H9 (cell line): ENCODE measurements around the gene IMMP2L. TPM values are rescaled to one million over a fixed set of nuclear protein-coding genes. Genes with fewer than 3 reads are reported as not detected.

Experiments
- DNase-seq: peaks from one replicate; pipeline ENCODE4 v3.0.0-alpha.2; 2017
- H2AFZ ChIP-seq: one replicate; pipeline ENCODE4 v1.6.1; 2013; ENCODE audit warnings: mild to moderate bottlenecking, low read length, control low read depth, moderate library complexity
- H2AK5ac ChIP-seq: 2 replicates; pipeline ENCODE4 v1.6.1; 2013; ENCODE audit warnings: low read length, control low read depth, mixed read lengths; ENCODE audit not compliant: insufficient read length
- H2BK120ac ChIP-seq: one replicate; pipeline ENCODE4 v1.6.1; 2013; ENCODE audit warnings: low read depth, mild to moderate bottlenecking, low read length, control low read depth, inconsistent platforms; ENCODE audit not compliant: poor library complexity, severe bottlenecking
- H2BK12ac ChIP-seq: 2 replicates; pipeline ENCODE4 v1.6.1; 2013; ENCODE audit warnings: low read length, control low read depth, mixed read lengths, low read depth; ENCODE audit not compliant: insufficient read length
- H2BK15ac ChIP-seq: 2 replicates; pipeline ENCODE4 v1.6.1; 2013; ENCODE audit warnings: low read depth, low read length, control low read depth
- H2BK20ac ChIP-seq: one replicate; pipeline ENCODE4 v1.6.1; 2013; ENCODE audit warnings: low read depth, mild to moderate bottlenecking, low read length, control low read depth, inconsistent platforms; ENCODE audit not compliant: poor library complexity, severe bottlenecking
- H2BK5ac ChIP-seq: 2 replicates; pipeline ENCODE4 v1.6.1; 2013; ENCODE audit warnings: low read length, control low read depth, mixed read lengths; ENCODE audit not compliant: insufficient read length
- H3K14ac ChIP-seq: 2 replicates; pipeline ENCODE4 v1.6.1; 2013; ENCODE audit warnings: low read length, control low read depth; ENCODE audit not compliant: insufficient read depth
- H3K18ac ChIP-seq: 2 replicates; pipeline ENCODE4 v1.6.1; 2013; ENCODE audit warnings: low read depth, mild to moderate bottlenecking, mixed read lengths, low read length, control low read depth; ENCODE audit not compliant: insufficient read length
- H3K23ac ChIP-seq: 2 replicates; pipeline ENCODE4 v1.6.1; 2013; ENCODE audit warnings: low read length, control low read depth, mixed read lengths, low read depth; ENCODE audit not compliant: insufficient read length
- H3K23me2 ChIP-seq: 2 replicates; pipeline ENCODE4 v1.6.1; 2013; ENCODE audit warnings: low read depth, mild to moderate bottlenecking, mixed read lengths, low read length, control low read depth; ENCODE audit not compliant: insufficient read length, poor library complexity, severe bottlenecking
- H3K27ac ChIP-seq: 2 replicates; pipeline ENCODE4 v1.5.1; 2013; ENCODE audit warnings: low read length, control low read depth, mixed read lengths, low read depth; ENCODE audit not compliant: insufficient read length
- H3K27me3 ChIP-seq: 2 replicates; pipeline ENCODE4 v1.6.1; 2013; ENCODE audit warnings: low read length, control low read depth, inconsistent platforms; ENCODE audit not compliant: insufficient read depth
- H3K4ac ChIP-seq: 2 replicates; pipeline ENCODE4 v1.6.1; 2013; ENCODE audit warnings: low read depth, mild to moderate bottlenecking, control low read depth, inconsistent platforms, low read length, moderate library complexity
- H3K4me1 ChIP-seq: 2 replicates; pipeline ENCODE4 v1.6.1; 2013; ENCODE audit warnings: low read length, control low read depth, inconsistent platforms; ENCODE audit not compliant: insufficient read depth
- H3K4me2 ChIP-seq: 2 replicates; pipeline ENCODE4 v1.6.1; 2013; ENCODE audit warnings: low read length, control low read depth, mixed read lengths; ENCODE audit not compliant: insufficient read length, insufficient read depth
- H3K56ac ChIP-seq: 2 replicates; pipeline ENCODE4 v1.6.1; 2013; ENCODE audit warnings: low read depth, mild to moderate bottlenecking, mixed read lengths, low read length, control low read depth; ENCODE audit not compliant: insufficient read length
- H3K79me1 ChIP-seq: 2 replicates; pipeline ENCODE4 v1.6.1; 2013; ENCODE audit warnings: low read depth, mild to moderate bottlenecking, moderate library complexity, low read length, control low read depth, inconsistent platforms; ENCODE audit not compliant: insufficient read depth, poor library complexity, severe bottlenecking
- H3K79me2 ChIP-seq: 2 replicates; pipeline ENCODE4 v1.6.1; 2013; ENCODE audit warnings: low read length, control low read depth, inconsistent platforms; ENCODE audit not compliant: insufficient read depth
- H3K9ac ChIP-seq: 2 replicates; pipeline ENCODE4 v1.6.1; 2013; ENCODE audit warnings: low read length, control low read depth, mixed read lengths; ENCODE audit not compliant: insufficient read length; ENCODE audit errors: extremely low read depth
- H3K9me3 ChIP-seq: one replicate; pipeline ENCODE4 v1.6.1; 2013; ENCODE audit warnings: low read depth, low read length, inconsistent platforms; ENCODE audit not compliant: control insufficient read depth
- H3T11ph ChIP-seq: one replicate; pipeline ENCODE4 v1.6.1; 2013; ENCODE audit warnings: mild to moderate bottlenecking, low read length, control low read depth, inconsistent platforms
- H4K20me1 ChIP-seq: one replicate; pipeline ENCODE4 v1.6.1; 2013; ENCODE audit not compliant: control insufficient read depth, insufficient read length, insufficient read depth
- H4K5ac ChIP-seq: 2 replicates; pipeline ENCODE4 v1.6.1; 2013; ENCODE audit warnings: low read depth, mild to moderate bottlenecking, mixed read lengths, low read length, control low read depth; ENCODE audit not compliant: insufficient read length
- H4K8ac ChIP-seq: replicated peaks from 2 replicates; pipeline ENCODE4 v1.6.1; 2013; ENCODE audit warnings: low read length, control low read depth, mixed read lengths, low read depth; ENCODE audit not compliant: insufficient read length
- H4K91ac ChIP-seq: 2 replicates; pipeline ENCODE4 v1.6.1; 2013; ENCODE audit warnings: low read depth, mild to moderate bottlenecking, moderate library complexity, mixed read lengths, low read length, control low read depth; ENCODE audit not compliant: insufficient read length
- H3K27ac Mint-ChIP-seq, 3 experiments: 2 replicates in 2 of 3; 3 replicates in 1 of 3; pipeline ENCODE4 v1.8.0; 2020 to 2021; ENCODE audit warnings: mixed read lengths in 3 of 3, mild to moderate bottlenecking in 1 of 3, moderate library complexity in 1 of 3
- H3K27me3 Mint-ChIP-seq: 2 replicates; pipeline ENCODE4 v1.8.0; 2021; ENCODE audit warnings: low read depth, mild to moderate bottlenecking, moderate library complexity, mixed read lengths
- H3K36me3 Mint-ChIP-seq, 3 experiments: 2 replicates in 2 of 3; 3 replicates in 1 of 3; pipeline ENCODE4 v1.8.0; 2020 to 2021; ENCODE audit warnings: low read depth in 3 of 3, mixed read lengths in 3 of 3; ENCODE audit not compliant: insufficient read depth in 1 of 3
- H3K4me1 Mint-ChIP-seq, 2 experiments: 2 replicates each; pipeline ENCODE4 v1.8.0; 2020; ENCODE audit warnings: mixed read lengths in 2 of 2
- H3K4me3 Mint-ChIP-seq, 2 experiments: 2 replicates in 1 of 2; 3 replicates in 1 of 2; pipeline ENCODE4 v1.8.0; 2020 to 2021; ENCODE audit warnings: mild to moderate bottlenecking in 2 of 2, mixed read lengths in 2 of 2, moderate library complexity in 1 of 2
- H3K9me3 Mint-ChIP-seq, 2 experiments: 2 replicates in 1 of 2; 3 replicates in 1 of 2; pipeline ENCODE4 v1.8.0; 2020; ENCODE audit warnings: mild to moderate bottlenecking in 2 of 2, mixed read lengths in 2 of 2, moderate library complexity in 1 of 2
- WGBS: extraction: QIAGEN DNeasy Blood & Tissue Kit; methylation state at CpG from one replicate; pipeline ENCODE4 v1.1.7; 2013; ENCODE audit warnings: missing lambda C conversion rate, low lambda C conversion rate, mixed read lengths; ENCODE audit not compliant: insufficient read length; ENCODE audit errors: extremely low coverage; 5-methylcytosine and 5-hydroxymethylcytosine counted together
- total RNA-seq: library from RNA; stranded (reverse); gene quantifications from 2 replicates; pipeline ENCODE4 v1.2.1, GENCODE V29; 2021
- TF ChIP-seq, protein P1 (sequence below): fragments of 200-600 bp; sonication (generic); conservative IDR thresholded peaks from 3 replicates; pipeline ENCODE4 v1.8.0; 2021; ENCODE audit warnings: antibody characterized with exemption, mild to moderate bottlenecking

The IMMP2L gene
- total RNA-seq, 1 experiment from 2014 or later = 14.7 TPM

DNA sequence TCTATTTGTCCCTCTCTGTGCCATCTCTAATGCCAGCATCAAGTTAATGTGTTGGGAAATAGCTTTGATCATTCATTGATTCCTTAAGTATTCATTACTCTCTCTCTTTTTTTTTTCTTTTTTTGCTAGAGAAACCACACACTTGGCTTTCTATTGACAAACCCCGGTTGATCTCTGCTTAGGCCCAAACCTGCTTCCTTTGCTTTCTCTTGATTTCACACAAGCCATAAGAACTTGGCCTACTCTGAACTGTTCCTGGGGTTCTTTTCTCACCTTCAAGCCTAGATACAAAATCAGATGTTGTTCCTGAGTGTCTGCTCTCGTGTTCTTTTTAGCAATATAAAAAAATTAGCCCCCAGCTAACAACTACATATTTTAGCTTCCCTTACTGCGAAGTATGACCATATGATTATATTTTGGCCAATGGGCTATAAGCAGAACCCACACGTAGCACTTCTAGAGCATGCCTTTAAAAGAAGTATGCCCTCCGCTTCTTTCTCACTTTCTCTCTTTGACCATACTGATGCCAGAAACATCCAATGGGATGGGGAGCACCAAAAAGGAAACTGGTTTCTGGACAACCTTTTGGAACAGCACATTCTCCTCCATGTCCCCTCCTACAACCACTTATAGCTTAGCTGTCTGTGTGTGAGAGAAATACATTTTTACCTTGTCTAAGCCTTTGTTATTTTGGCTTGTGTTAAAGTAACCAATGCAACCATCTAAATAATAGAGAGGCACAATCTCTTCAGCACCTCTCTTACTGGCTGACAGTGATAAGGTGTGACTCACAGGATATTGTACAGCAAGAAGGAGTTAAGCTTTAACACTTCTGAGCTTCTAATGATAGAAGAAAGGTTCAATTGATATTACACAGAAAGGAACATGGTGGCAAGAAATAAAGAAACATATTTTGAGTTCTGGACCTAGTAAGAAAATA is 568.0 kb downstream of the IMMP2L start:
- no peak overlapping the region for H3K9ac ChIP-seq
- no peaks in the 10 kb centered on the region for H3K9me3 ChIP-seq
- no peaks in the 10 kb centered on the region for H3K23me2 ChIP-seq
- H4K91ac ChIP-seq = no peak overlapping the region
- H3K27me3 ChIP-seq = no peaks in the 10 kb centered on the region
- H2BK5ac ChIP-seq = no peak overlapping the region
- no CpG with 5 or more reads among the region's 5 CpGs for WGBS
- H3K27me3 Mint-ChIP-seq = no peaks in the 10 kb centered on the region
- no peaks in the 10 kb centered on the region for H3K4me1 ChIP-seq
- no peak overlapping the region for H3K4ac ChIP-seq
- H2BK120ac ChIP-seq = no peak overlapping the region
- H3K4me1 Mint-ChIP-seq = peaks cover 0 to 1% of the 10 kb centered on the region in 2 experiments; a peak in 1 of 4 replicates
- H4K5ac ChIP-seq = no peak overlapping the region
- H3T11ph ChIP-seq = no peak overlapping the region
- no peak overlapping the region for H2BK20ac ChIP-seq
- H3K4me3 Mint-ChIP-seq = no peak overlapping the region
- no peak overlapping the region for H2AK5ac ChIP-seq
- no peaks in the 10 kb centered on the region for H3K36me3 Mint-ChIP-seq
- H3K9me3 Mint-ChIP-seq = no peaks in the 10 kb centered on the region
- no peak overlapping the region for H2BK15ac ChIP-seq
- H3K14ac ChIP-seq = no peak overlapping the region
- peak overlapping the region in 1 of 3 experiments; percentile 6; a peak in 2 of 7 replicates for H3K27ac Mint-ChIP-seq
- H3K56ac ChIP-seq = no peak overlapping the region
- H2BK12ac ChIP-seq = no peak overlapping the region
- no peak overlapping the region for H4K8ac ChIP-seq
- H3K27ac ChIP-seq = no peak overlapping the region
- no peak overlapping the region for H3K18ac ChIP-seq
- H3K23ac ChIP-seq = no peak overlapping the region
- H3K79me1 ChIP-seq = no peaks in the 10 kb centered on the region
- DNase-seq = no peak
- no peak overlapping the region for H2AFZ ChIP-seq
- H4K20me1 ChIP-seq = no peaks in the 10 kb centered on the region
- H3K4me2 ChIP-seq = no peak overlapping the region
- no peaks in the 10 kb centered on the region for H3K79me2 ChIP-seq
- TF ChIP-seq, protein P1, sequence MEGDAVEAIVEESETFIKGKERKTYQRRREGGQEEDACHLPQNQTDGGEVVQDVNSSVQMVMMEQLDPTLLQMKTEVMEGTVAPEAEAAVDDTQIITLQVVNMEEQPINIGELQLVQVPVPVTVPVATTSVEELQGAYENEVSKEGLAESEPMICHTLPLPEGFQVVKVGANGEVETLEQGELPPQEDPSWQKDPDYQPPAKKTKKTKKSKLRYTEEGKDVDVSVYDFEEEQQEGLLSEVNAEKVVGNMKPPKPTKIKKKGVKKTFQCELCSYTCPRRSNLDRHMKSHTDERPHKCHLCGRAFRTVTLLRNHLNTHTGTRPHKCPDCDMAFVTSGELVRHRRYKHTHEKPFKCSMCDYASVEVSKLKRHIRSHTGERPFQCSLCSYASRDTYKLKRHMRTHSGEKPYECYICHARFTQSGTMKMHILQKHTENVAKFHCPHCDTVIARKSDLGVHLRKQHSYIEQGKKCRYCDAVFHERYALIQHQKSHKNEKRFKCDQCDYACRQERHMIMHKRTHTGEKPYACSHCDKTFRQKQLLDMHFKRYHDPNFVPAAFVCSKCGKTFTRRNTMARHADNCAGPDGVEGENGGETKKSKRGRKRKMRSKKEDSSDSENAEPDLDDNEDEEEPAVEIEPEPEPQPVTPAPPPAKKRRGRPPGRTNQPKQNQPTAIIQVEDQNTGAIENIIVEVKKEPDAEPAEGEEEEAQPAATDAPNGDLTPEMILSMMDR = no peak
